ENCODE data around the gene ECPAS.
"Not testable (repeated sequence)": the region's sequence is repeated elsewhere in the genome, so short reads cannot be mapped to it uniquely, and the experiment has no call there.

Gene ECPAS

DNA sequence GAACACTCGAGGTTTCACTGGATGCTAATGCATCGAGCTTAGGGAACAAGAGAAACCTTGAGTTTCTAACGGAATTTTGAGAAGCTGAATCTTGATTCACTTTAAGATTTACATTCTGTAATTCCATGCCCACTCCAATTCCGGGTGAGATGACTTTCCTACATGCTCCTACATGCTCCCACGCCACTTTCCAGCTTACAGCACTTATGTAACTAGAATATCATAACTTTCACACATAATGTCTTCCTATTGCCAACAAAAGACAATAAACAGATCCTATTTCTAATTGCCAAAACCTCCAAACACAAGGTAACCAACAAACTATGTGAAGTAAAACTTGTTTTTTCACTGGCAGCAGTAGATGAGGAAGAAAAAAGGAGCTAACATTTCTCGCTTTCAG, 72.9 kb downstream of the ECPAS start:
- no peak for DNase-seq (ENCODE audit: low spot score)

DNA sequence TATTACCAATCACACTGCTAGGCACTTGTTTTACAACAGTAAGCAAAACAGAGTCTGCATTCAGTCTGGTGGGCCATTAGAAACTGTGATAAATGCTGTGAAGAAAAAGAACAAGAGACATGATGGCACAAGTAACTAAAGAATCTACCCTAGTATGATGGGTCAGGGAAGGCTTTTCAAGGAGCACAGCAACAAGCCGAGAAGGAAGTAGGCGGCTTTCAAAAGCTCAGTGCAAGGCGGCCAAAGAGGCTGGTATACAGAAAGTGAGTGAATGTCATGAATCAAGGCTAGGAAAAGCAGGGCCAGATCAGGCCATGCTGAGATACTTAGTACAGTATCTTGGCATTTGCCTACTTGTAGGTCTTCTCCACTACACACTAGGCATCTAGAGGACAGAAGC, 76.4 kb downstream of the ECPAS start:
- DNase-seq (ENCODE audit: low spot score) = no peak

DNA sequence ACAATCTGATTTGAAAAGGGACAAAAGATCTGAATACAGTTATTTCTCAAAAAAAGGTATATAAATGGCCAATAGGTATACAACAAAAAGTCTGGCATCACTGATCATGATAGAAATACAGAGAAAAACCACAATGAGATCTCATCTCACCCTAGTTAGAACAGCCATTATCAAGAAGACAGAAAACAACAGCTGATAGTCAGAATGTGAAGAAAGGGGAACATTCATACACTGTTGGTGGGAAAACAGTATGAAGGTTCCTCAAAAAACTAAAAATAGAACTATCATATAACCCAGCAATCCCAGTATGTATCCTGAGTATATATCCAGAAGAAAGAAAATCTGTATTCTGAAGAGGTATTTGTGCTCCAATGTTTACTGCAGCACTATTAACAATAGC, 78.5 kb downstream of the ECPAS start:
- DNase-seq (ENCODE audit: low spot score) = no peak

DNA sequence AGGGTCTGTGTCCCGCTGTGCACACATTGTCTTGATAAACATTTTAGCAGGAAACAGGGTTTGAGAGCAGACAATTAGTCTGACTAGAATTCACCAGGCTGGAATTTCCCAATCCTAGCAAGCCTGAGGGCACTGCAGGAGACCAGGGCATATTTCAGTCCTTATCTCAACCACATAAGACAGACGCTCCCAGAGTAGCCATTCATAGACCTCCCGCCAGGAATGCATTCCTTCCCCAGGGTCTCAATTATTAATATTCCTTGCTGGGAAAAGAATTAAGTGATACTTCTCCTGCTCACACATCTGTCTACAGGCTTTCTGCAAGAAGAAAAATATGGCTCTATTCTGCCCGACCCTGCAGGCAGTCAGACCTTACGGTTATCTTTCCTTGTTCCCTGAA, 82.7 kb downstream of the ECPAS start:
- not testable (repeated sequence) for DNase-seq (ENCODE audit: low spot score)

DNA sequence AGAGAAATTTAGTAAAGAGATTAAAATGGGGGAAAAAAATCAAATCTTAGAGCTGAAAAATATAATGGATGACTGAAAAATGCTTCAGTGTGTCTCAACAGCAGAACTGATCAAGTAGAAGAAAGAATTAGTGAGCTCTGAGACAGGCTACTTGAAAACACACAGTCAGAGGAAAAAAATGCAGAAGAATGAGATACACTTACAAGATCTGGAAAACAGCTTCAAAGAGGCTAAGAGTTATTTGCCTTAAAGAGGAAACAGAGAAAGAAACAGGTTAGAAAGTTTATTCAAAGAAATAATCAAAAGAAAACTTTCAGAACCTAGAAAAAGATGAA, 83.7 kb downstream of the ECPAS start:
- no peak for DNase-seq (ENCODE audit: low spot score)

DNA sequence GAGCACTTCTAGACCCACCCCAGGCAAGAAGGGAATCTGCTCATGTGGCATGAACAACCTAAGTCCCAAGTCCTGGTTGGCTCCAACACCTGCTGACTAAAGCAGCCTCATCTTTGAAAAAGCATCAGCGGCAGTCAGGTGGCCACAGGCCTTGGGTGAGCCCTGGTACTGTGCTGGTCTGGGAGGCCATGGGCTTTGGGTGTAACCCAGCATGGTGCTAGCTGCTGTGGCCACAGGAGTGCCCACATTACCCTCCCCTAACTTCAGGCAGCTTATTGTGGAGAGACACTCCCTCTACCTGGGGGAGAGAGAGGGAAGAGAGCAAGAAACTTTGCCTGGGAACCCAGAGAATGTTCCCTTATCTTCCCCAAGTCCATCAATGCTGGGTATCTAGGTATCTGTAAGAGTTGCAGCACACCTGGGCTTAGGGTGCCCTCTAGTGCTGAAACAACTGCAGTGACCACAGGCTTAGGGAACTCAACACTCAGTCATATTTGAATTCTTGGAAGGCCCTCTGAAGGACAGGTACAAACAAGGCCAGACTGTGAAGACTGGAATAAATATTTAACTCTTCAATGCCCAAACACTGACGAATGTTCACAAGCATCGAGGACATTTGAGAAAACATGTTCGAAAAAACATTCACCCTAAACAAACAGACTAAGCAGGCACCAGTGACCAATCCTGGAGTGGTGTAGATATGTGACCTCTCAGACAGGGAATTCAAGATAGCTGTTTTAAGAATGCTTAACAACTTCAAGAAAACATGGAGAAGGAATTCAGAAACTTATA, 84.2 kb downstream of the ECPAS start:
- no peak for DNase-seq (ENCODE audit: low spot score)

GRCh38 chr9:111399211-111399739, 84.9 kb downstream of the ECPAS start:
- DNase-seq (ENCODE audit: low spot score) = no peak

DNA sequence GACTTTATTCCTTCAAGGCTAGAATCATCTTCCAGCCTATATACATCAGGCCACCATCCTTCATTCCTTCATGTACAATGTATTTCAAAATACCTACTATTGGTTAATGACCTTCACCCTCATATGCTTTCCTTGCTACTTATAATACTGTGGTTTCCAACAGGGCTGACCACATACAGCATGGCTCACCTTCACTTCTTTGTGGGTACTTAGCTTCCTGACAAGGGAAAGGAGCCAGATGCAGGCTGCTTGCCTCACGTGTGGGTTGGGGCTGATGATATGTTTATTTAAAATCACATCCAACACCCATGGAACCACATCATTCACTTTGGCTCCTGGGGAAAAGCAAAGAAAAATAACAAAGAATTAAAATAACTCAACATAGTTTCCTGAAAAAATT, 90.2 kb downstream of the ECPAS start:
- no peak for DNase-seq (ENCODE audit: low spot score)

DNA sequence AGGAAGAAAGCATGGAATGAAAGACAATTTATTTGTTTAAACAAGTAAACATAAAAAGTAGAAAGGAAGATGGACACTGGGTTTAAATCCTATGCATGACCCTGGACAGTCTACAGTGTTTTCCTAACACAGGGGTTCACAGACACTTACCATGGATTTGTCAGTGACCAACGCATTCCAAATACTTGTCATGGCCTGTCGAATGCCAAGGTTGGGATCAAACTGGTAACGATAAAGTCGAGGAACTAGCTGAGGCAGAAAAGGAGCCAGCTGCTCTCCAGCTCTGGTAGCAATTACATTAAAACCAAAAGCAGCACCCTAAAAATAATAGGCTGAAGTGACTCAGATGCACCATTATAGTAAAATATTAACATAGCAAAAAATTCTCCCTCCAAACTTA, 94.8 kb downstream of the ECPAS start:
- DNase-seq (ENCODE audit: low spot score) = no peak

DNA sequence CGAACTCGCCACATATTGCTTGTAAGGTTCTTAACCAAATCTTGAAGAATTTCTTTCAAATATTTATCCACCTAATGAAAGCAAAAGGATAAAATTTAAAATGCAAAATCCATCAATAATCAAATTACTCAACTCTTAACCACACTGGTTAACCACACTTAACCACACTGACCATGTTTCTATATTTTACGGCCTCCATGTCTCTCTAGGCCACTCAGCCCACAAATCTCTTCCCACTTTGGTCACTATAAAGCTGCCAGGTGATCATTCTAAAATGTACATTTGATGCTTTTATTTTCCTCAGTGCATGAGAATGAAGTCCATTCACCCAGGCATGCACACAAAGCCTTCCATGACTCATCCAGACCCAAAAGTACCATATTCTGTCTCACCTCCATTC, 97.8 kb downstream of the ECPAS start:
- DNase-seq (ENCODE audit: low spot score) = no peak

DNA sequence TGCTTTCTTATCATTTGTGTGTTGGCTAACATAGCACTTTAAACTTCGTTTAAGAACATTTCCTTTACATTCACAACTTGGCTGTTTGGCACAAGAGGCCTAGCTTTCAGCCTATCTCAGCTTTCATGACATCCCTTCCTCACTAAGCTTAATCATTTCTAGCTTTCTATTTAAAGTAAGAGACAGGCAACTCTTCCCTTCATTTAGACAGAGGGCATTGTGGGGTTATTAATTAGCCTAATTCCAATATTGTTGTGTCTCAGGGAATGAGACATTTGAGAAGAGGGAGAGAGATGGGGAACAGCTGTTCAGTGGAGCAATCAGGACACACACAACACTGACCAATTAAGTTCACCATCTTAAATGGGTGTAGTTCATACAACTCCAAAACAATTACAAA, 103.2 kb downstream of the ECPAS start:
- no peak for DNase-seq (ENCODE audit: low spot score)

- no peak for DNase-seq (ENCODE audit: low spot score)
These were observed 108.2 kb downstream of the ECPAS start for GRCh38 chr9:111375817-111376564.

DNA sequence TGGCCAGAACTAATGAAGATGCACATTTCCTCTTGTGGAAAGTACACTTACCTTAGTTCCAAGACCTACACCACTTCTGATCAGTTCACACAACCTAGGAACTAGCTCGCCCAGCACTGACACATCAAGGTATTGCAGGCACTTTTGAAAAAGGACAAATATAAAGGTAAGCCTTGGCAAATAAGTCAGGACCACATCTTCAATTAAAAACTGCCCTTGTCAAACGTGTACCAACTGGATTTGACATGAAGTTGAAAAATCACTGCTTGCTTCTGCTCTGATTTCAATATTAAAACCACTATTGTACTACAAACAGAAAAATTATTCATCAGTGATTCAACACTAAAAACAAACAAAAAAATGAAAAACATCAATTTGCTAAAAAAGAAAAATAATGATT, 109.1 kb downstream of the ECPAS start:
- DNase-seq (ENCODE audit: low spot score) = no peak

DNA sequence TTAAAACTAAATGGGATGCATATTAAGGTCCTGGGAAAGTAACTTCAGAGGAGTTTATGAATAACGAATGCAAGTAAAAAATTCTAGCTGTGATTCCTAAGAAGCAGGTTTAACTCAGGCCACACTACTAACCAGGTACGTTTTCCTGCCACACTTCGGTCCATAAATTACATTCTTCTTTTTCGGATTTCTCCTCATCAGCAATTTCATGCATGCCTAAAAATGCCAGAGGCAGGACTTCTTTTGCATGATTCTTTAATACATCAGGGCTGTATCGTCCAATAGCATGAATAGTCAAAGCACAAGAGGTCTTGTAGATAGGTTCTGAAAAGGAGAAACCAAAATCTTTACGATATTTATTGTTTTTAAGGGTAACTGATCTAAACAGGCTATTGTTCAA, 111.9 kb downstream of the ECPAS start:
- no peak for DNase-seq (ENCODE audit: low spot score)

DNA sequence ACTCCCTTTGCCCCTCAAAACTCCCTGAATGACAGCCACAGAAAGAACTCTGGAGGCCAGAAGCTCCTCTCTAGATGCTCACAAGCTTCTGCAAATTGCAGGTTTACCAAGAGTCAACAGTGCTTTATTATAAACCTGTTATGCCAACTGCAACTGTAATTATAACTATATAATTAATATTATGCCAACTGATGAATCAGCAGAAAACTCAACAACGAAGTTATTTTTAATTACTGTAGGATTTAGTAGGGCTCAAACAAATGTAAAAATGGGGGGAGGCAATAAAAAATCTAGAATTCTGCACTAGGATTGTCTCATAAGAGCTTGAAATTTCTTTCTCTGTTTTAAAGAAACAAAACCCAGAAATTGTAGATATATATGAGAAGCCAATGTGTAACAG, 117.2 kb downstream of the ECPAS start:
- no peak for DNase-seq (ENCODE audit: low spot score)

DNA sequence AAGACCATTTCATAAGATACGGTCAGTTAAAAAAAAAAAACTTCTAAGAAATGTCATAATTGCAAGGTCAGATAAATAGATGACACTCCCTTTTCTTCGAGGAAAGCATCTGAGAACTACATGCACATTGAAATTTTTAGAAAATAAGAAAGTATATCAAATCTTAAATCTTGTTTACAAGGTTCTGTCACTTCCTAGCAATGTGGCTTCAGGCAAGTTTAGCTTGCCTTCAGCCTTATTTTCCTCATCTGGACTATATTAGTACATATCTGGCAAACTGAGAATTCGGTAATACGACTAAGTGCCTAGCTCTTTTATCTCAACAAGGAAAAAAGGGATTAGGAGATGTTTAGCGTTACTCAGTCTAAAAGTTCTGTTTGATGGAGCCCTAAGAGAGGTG, 121.7 kb downstream of the ECPAS start:
- no peak for DNase-seq (ENCODE audit: low spot score)

- DNase-seq (ENCODE audit: low spot score) = no peak
These were observed 123.3 kb downstream of the ECPAS start for GRCh38 chr9:111360881-111361280.

GRCh38 chr9:111356481-111357244, 127.5 kb downstream of the ECPAS start:
- no peak for DNase-seq (ENCODE audit: low spot score)

- no peak for DNase-seq (ENCODE audit: low spot score)
These were observed 131.6 kb downstream of the ECPAS start for GRCh38 chr9:111352545-111352944.

GRCh38 chr9:111350556-111350955, 133.6 kb downstream of the ECPAS start:
- no peak for DNase-seq (ENCODE audit: low spot score)

- no peak for DNase-seq (ENCODE audit: low spot score)
These were observed 134.4 kb downstream of the ECPAS start for GRCh38 chr9:111349766-111350165.

GRCh38 chr9:111348821-111349271, 135.3 kb downstream of the ECPAS start:
- DNase-seq (ENCODE audit: low spot score) = no peak
